Ramos (cell line): Measurements from ENCODE around the gene HSD11B1.

Experiments
- in situ Hi-C: fragments of 300-500 bp; cut with MboI; formaldehyde crosslinking; loops from one replicate; pipeline ENCODE4 v1.14.3; 2022; ENCODE audit warnings: low sequenced_read_pairs; ENCODE audit not compliant: unreplicated experiment

The HSD11B1 gene

DNA sequence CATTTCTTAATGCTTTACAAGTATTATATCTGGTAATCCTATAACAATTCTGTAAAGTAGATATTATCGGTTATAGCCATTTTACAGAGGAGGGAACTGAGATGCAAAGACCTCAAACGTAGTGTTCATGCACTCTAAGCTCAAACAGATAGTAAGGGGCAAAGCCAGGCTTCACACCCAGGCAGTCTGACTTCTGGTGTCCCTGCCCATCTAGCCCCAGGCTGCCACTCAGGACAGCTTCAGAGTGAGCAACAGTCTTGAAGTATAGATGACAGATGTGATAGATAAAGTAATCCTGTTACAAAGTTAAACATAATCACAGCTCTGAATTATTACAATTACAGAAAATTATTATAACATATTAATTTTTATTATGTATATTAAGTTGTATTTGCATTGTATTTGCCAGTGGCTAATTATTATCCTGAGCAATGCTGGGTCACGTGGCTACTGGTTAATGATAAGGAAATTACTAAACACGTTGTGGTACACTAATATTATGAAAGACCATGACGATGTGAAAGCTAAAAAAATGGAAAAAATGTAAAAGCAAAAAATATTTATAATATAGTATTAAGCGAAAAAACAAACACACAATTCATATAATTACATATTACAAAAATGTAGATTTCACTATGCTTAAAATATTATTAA is 45.2 kb downstream of the HSD11B1 start:
- in situ Hi-C loops, result no loop called here

- in situ Hi-C loops, result no loop called here
Measured at GRCh38 chr1:209751627-209752231, 47.1 kb downstream of the HSD11B1 start.

DNA sequence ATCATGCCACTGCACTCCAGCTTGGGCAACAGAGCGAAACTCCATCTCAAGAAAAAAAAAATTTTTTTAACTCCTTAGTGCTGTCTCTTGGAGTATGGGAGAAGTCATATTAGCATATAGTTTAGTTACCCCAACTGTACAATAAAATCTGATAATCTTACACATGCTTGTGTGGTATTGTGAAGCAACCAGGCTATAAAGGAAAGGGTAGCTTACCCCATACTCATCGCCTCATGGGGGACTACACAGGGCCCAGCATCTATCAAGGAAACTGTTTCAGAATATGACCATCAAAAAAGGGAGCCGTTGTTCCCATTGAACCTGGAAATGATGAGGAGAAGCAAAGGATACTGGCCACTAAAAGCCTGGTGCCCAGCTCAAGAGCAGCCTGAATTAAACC is 48.2 kb downstream of the HSD11B1 start:
- in situ Hi-C loops, result no loop called here

DNA sequence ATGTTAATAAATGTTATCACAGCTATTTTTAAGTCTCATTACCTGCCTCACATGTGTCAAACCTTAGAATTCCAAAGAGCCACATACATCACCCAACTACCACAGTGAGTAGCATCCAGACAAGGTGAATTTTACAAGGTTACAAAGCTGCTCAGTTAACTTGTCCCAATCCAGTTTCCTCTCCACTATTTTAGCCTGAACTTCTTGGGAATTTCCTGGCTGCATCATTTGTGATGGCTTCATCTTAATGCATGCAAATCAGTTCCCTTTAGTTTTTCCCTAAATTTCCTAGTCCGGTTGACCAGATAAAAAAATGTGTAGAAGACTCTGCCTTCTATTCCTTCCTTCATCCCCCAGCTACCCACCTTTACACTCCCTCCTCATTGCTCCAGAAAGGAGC is 50.6 kb downstream of the HSD11B1 start:
- in situ Hi-C loops, result no loop called here

GRCh38 chr1:209755926-209756614 is 51.4 kb downstream of the HSD11B1 start, which contains the start of gene TRAF3IP3:
Gene TRAF3IP3, plus strand, starts transcription at chr1:209756053. Its CDS starts 3,987 bp downstream, at chr1:209760040.
- in situ Hi-C loops, result no loop called here

- in situ Hi-C loops, result no loop called here
Measured at GRCh38 chr1:209756615-209757445, 52.2 kb downstream of the HSD11B1 start.

DNA sequence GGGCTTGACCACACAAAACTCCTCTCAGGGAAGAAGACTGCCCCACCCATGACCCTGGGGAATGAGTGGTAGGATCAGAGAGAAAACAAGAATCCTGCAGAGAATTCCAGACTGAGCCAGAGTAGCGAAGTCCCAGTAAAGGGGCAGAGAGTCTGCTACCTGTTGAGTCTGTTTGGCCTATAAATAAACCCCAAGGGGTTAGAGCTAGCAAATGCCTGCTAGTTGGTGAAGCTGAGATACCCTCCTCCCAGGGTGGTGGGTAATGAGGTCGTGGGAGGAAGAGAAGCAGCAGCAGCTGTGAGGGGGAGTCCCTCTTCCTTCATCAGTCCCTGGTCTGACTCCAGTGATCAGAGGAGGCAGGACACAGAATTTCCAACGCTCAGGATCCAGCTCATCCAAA is 53.8 kb downstream of the HSD11B1 start:
- in situ Hi-C loops, result no loop called here

DNA sequence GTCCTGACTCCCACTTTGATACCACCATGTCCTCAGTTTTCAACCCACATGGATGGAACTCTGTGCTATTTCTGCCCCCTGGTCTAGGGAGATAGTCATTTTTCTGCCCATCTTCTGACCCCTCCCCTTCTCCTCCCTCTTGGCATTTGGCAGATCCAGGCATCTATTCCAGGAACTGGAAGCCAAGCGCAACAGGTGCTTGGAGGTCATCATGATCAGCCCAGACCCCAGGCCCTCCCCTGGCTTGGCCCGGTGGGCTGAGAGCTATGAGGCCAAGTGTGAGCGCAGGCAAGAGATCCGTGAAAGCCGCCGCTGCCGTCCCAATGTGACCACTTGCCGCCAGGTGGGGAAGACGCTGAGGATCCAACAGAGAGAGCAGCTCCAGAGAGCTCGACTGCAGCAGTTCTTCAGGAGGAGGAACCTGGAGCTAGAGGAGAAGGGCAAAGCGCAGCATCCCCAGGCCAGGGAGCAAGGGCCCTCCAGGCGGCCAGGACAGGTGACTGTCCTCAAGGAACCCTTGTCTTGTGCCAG is 55.2 kb downstream of the HSD11B1 start:
- in situ Hi-C loops, result no loop called here

DNA sequence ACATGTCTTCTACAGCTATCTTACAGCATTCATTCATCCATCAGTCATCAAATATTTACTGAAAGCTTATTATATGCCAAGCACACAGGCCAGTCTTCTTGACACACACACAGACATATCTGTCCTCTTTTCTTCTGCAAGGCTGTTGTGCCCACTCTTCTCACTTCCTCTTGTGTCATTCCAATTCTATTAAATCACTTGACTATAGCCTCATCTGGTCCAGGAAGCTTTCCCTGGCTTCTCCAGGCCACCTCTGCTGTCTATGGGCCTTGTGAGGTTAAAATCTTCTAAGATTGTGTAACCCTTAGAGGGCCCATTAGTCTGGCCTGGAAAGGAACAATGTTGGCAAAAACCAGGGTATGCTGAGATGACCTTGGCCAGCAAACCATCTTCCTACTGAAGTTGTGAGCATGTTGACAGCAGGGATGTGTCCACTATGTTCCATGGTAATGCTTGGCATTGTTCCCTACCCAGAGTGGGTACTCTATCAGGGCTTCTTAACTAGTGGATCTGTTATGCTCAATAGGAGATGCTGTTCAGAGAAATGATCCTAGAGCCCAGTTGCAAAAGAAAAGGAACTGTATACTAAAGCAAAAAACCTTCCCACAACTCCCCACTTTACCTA is 56.5 kb downstream of the HSD11B1 start:
- in situ Hi-C loops, result no loop called here

- in situ Hi-C loops, result no loop called here
Measured at GRCh38 chr1:209766051-209766450, 61.4 kb downstream of the HSD11B1 start.

DNA sequence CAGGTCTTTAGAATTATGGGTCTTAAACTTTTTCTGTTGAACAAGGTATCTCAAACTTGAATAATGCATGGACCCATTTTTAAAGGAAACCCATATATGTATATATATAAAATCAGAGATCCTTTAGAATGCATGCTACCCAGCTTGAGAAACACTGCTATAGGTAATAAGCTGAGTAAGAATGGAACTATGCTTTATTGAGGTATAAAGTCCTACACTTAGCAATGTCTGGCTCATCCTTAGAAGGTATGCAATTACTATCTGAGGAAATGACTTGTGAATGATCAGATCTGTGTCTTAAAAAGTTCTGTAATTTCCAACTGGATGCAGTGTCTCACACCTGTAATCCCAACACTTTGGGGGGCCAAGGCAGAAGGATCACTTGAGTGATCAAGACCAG is 62.5 kb downstream of the HSD11B1 start:
- in situ Hi-C loops, result no loop called here

DNA sequence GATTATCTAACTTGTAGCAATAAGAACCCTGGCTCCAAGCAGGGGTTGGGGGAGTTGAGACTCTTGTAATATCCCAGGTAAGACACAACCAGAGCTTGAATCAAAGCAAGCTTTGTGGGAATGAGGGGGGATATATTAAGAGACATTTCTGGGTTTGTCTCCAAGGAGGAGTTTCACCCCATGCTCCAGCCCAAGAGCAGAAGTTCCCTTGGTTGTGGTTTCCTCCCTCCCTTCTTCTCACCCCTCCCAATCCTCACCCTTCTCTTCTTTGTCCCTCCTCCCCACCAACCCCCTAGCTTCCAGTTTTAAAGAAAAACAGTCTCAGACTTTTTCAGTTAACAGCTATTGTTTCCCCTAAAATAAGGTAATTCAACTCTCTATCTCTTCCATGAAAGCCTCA is 63.1 kb downstream of the HSD11B1 start:
- in situ Hi-C loops, result no loop called here

DNA sequence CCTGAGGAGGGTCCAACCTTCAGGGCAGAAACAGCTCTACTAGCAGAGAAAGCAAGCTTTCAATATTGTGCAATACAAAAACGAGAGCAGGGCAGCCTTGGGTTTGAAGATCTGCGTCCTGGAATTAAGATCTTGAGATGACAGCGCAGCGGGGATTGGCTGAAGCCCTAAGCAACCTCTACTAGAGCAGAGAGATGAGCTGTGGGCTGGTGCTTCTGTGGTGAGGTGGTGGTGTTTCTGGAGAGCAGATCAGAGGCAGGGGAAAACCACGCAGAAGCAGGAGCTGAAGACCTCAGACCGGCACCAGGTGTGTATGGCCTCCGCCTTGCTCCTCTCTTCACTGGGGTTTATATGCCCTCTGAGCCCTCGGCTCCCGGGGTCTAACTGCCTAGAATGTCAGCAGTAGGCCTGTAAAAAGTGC is 63.7 kb downstream of the HSD11B1 start:
- in situ Hi-C loops, result no loop called here

- in situ Hi-C loops, result no loop called here
Measured at GRCh38 chr1:209769171-209769904, 64.7 kb downstream of the HSD11B1 start.

- in situ Hi-C loops, result no loop called here
Measured at GRCh38 chr1:209769971-209770370, 65.3 kb downstream of the HSD11B1 start.

- in situ Hi-C loops, result no loop called here
Measured at GRCh38 chr1:209770636-209771415, 66.2 kb downstream of the HSD11B1 start.

- in situ Hi-C loops, result no loop called here
Measured at GRCh38 chr1:209772126-209772525, 67.5 kb downstream of the HSD11B1 start.

DNA sequence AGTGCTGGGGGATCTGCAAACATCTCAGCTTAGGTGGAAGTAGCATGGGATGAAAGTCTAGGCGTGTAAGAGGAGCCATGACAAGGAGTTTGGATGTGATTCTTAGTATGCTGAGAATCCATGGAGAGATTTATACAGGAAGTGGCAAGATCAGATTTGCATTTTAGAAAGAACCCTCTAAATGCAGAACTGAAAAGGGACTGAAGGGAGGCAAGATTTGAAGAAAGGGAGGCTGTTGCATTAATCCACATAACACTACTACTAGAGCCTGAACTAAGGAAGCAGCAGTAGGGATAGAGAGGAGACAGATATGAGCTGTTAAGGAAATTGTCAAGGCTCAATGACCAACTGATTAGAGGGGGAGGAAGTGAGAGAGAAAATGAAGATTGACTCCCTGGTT is 69.9 kb downstream of the HSD11B1 start:
- in situ Hi-C loops, result no loop called here

GRCh38 chr1:209775678-209776077 is 71.0 kb downstream of the HSD11B1 start:
- in situ Hi-C loops, result no loop called here
